ENCODE measurements around the gene IGF2R. TPM values are rescaled to one million over a fixed set of nuclear protein-coding genes. Genes with fewer than 3 reads are reported as not detected.
"Not testable (repeated sequence)": the region's sequence is repeated elsewhere in the genome, so short reads cannot be mapped to it uniquely, and the experiment has no call there.

Gene IGF2R
- total RNA-seq, 1 experiment from 2014 or later = 31.5 TPM

DNA sequence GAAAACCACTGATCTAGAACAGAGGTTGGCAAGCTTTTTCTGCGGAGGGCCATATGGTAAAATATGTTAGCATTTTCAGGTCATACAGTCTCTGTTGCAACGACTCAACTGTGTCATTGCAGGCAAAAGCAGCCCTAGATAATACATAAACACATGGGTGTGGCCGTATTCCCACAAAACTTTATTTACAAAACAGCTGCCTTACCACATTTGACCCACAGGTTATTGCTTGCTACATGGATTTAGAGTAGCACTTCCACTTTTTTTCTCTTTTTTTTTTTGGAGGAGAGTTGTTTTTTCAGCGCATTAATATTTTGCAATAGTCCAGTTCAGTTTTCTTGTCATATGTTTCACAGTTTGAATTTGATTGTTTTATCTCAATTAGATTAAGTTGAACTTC is 2.5 kb upstream of the IGF2R start:
- Histone ChIP-seq H3K27me3 (ENCODE audit: low read length) (no peaks in the 10 kb centered on the region), H3K4me2 (ENCODE audit: low read length) (no peak overlapping the region), H3K27ac (ENCODE audit: low read length) (no peak overlapping the region), H3K4me1 (ENCODE audit: insufficient read depth, low read length) (peaks cover 37% of the 10 kb centered on the region), H4K20me1 (ENCODE audit: low read length) (peaks cover 11% of the 10 kb centered on the region; the same call in 1 of the 2 replicates), H3K9me3 (ENCODE audit: low read length) (no peaks in the 10 kb centered on the region), H3K4me3 (ENCODE audit: low read length) (no peak overlapping the region), H3K36me3 (ENCODE audit: low read depth, low read length) (no peaks in the 10 kb centered on the region), H2AFZ (ENCODE audit: low read length) (no peak overlapping the region), H3K9me2 (replicated peaks; ENCODE audit: low read length) (no peaks in the 10 kb centered on the region), H3K79me2 (ENCODE audit: low read length) (peaks cover 22% of the 10 kb centered on the region), H3F3A (ENCODE audit: low read length, unreplicated experiment) (no peaks in the 10 kb centered on the region), H3K9ac (ENCODE audit: low read length) (no peak overlapping the region)
- intact Hi-C loops (cut with micrococcal nuclease) = no loop called here
- ChIA-PET POLR2A (ENCODE audit: unreplicated experiment) (no interaction called here), CTCF (no interaction called here)
- no TSS peak for BruUV-seq (replicated peaks)
- DNase-seq (no peak), ATAC-seq (no peak)
- TF ChIP-seq EZH2 (IDR thresholded peaks at IDR 0.05; ENCODE audit: low read length, unreplicated experiment) (no peak), EZH2phosphoT487 (IDR thresholded peaks at IDR 0.05; ENCODE audit: borderline replicate concordance, low read length) (no peak)
- TF ChIP-seq, protein P1, sequence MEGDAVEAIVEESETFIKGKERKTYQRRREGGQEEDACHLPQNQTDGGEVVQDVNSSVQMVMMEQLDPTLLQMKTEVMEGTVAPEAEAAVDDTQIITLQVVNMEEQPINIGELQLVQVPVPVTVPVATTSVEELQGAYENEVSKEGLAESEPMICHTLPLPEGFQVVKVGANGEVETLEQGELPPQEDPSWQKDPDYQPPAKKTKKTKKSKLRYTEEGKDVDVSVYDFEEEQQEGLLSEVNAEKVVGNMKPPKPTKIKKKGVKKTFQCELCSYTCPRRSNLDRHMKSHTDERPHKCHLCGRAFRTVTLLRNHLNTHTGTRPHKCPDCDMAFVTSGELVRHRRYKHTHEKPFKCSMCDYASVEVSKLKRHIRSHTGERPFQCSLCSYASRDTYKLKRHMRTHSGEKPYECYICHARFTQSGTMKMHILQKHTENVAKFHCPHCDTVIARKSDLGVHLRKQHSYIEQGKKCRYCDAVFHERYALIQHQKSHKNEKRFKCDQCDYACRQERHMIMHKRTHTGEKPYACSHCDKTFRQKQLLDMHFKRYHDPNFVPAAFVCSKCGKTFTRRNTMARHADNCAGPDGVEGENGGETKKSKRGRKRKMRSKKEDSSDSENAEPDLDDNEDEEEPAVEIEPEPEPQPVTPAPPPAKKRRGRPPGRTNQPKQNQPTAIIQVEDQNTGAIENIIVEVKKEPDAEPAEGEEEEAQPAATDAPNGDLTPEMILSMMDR (conservative IDR thresholded peaks at IDR 0.05; ENCODE audit: low read depth, low read length) = no peak

GRCh38 chr6:159966981-159967380 is 1.9 kb upstream of the IGF2R start:
- ChIA-PET POLR2A (ENCODE audit: unreplicated experiment) (interaction anchor here (0.6 kb wide), 1 partner anchor 97 kb away, joined by 3 read pairs; no protein-coding TSS in a partner anchor), CTCF (no interaction called here)
- H3K9ac ChIP-seq (ENCODE audit: low read length) = no peak overlapping the region
- no peaks in the 10 kb centered on the region for H3F3A ChIP-seq (ENCODE audit: low read length, unreplicated experiment)
- no peaks in the 10 kb centered on the region for H3K9me2 ChIP-seq (replicated peaks; ENCODE audit: low read length)
- peaks cover 11% of the 10 kb centered on the region; the same call in 1 of the 2 replicates for H4K20me1 ChIP-seq (ENCODE audit: low read length)
- H3K4me2 ChIP-seq (ENCODE audit: low read length) = no peak overlapping the region
- H3K27ac ChIP-seq (ENCODE audit: low read length) = no peak overlapping the region
- ATAC-seq (no peak), DNase-seq (no peak)
- intact Hi-C loops (cut with micrococcal nuclease) = no loop called here
- no peaks in the 10 kb centered on the region for H3K27me3 ChIP-seq (ENCODE audit: low read length)
- no peak overlapping the region for H3K4me3 ChIP-seq (ENCODE audit: low read length)
- peaks cover 29% of the 10 kb centered on the region for H3K79me2 ChIP-seq (ENCODE audit: low read length)
- BruUV-seq (replicated peaks) = no TSS peak
- H3K36me3 ChIP-seq (ENCODE audit: low read depth, low read length) = no peaks in the 10 kb centered on the region
- no peak overlapping the region for H2AFZ ChIP-seq (ENCODE audit: low read length)
- H3K9me3 ChIP-seq (ENCODE audit: low read length) = no peaks in the 10 kb centered on the region
- TF ChIP-seq, protein P1 (conservative IDR thresholded peaks at IDR 0.05; ENCODE audit: low read depth, low read length) = no peak
- no peak for TF ChIP-seq EZH2phosphoT487 (IDR thresholded peaks at IDR 0.05; ENCODE audit: borderline replicate concordance, low read length)
- TF ChIP-seq EZH2 (IDR thresholded peaks at IDR 0.05; ENCODE audit: low read length, unreplicated experiment) = no peak
- peaks cover 32% of the 10 kb centered on the region for H3K4me1 ChIP-seq (ENCODE audit: insufficient read depth, low read length)

- H3K36me3 ChIP-seq (ENCODE audit: low read depth, low read length); H3K4me2 ChIP-seq (ENCODE audit: low read length); H3K27me3 ChIP-seq (ENCODE audit: low read length); H2AFZ ChIP-seq (ENCODE audit: low read length); ATAC-seq; H3K9me2 ChIP-seq (replicated peaks; ENCODE audit: low read length); BruUV-seq (replicated peaks); H3K27ac ChIP-seq (ENCODE audit: low read length); H3F3A ChIP-seq (ENCODE audit: low read length, unreplicated experiment); intact Hi-C loops (cut with micrococcal nuclease); H3K9ac ChIP-seq (ENCODE audit: low read length); DNase-seq; H3K4me3 ChIP-seq (ENCODE audit: low read length); H3K9me3 ChIP-seq (ENCODE audit: low read length); CTCF ChIA-PET: not testable (repeated sequence)
- Histone ChIP-seq H3K4me1 (ENCODE audit: insufficient read depth, low read length) (peaks cover 30% of the 10 kb centered on the region), H4K20me1 (ENCODE audit: low read length) (peaks cover 11% of the 10 kb centered on the region; the same call in 1 of the 2 replicates), H3K79me2 (ENCODE audit: low read length) (peaks cover 35% of the 10 kb centered on the region)
- POLR2A ChIA-PET (ENCODE audit: unreplicated experiment) = interaction anchor here (0.6 kb wide), 1 partner anchor 96 kb away, joined by 3 read pairs; no protein-coding TSS in a partner anchor
Observed at GRCh38 chr6:159967621-159968020, 1.3 kb upstream of the IGF2R start.
